ENCODE measurements around the gene VIPR2.

Gene VIPR2

GRCh38 chr7:159026271-159027055, 118.2 kb downstream of the VIPR2 start:
- DNase-seq (ENCODE audit: low read depth): no peak

- no peak for DNase-seq (ENCODE audit: low read depth)
Measured at GRCh38 chr7:159025161-159025779, 119.4 kb downstream of the VIPR2 start.

DNA sequence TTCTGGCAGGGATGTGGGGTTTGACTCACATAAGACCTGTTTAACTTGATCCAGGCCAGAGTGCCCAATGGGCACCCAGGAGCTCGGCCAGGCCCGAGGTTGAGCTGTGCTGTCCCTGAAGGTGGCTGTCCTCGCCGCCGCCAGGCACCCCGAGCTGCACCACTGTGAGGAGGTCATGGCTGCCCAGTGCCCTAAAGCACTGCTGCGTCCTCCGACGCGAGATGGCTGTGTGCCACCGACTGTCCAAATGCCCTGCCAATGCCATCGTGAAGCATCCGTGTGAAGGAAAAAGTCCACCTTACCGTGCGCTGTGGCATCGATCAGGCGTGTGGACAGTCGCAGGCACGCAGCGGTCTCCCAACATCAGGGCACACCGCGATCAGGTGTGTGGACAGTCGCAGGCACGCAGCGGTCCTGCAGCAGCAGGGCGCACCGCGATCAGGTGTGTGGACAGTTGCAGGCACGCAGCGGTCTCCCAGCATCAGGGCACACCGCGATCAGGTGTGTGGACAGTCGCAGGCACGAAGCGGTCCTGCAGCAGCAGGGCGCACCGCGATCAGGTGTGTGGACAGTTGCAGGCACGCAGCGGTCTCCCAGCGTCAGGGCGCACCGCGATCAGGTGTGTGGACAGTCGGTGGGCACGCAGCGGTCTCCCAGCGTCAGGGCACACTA, 120.3 kb downstream of the VIPR2 start:
- no peak for DNase-seq (ENCODE audit: low read depth)

GRCh38 chr7:159023746-159024145, 120.9 kb downstream of the VIPR2 start:
- no peak for DNase-seq (ENCODE audit: low read depth)

DNA sequence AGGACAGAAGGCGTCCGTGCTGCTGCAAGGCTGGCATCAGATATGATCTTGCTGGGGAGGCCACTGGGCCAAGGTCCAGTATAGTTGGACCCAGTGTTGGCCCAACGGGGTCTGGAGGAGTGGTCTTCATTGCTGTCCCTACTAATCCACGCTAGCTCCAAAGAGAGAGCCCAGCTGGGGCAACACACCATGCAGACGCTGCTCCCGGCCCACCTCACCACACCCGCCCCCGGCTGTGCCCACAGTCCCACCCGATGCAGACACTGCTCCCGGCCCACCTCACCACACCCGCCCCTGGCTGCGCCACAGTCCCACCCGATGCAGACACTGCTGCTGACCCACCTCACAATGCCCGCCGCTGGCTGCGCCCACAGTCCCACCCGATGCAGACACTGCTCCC, 121.5 kb downstream of the VIPR2 start:
- DNase-seq (ENCODE audit: low read depth): no peak

DNA sequence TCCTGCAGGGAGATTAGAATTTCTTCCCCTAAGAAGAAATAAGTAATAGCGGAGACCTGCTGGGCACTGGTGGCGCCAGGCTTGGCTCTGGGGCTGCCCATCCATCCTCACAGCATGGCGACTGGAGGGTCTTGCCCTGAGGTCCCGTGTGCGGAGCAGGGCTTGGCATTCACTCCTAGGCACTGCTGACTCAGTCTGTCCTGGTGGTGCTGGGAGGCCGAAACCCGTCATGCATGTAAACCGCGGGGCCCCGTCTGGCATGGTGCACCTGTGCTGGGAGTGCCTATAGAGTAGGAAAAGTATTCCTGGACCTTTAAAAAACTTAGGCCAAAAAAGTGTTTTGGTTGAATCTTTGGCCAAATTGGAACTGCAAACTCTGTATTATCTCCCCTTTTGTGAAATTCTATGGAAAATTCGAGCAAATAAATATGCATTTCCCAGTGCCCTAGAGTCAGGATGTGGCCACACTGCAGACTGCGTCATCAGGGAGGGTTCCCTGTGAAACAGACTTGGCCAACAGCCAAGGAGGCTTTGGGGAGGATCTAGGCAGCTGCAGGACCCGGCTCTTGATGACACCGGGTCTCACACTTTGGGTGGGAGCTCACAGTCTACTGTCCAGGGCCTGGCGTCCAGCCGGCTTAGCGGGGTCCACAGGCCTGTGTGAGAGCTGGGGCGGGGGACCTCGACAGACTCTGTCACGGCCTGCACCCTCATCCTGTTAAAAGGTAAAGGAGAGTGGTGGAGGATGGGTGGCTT, 122.3 kb downstream of the VIPR2 start:
- DNase-seq (ENCODE audit: low read depth): no peak

- DNase-seq (ENCODE audit: low read depth): no peak
Measured at GRCh38 chr7:159020987-159021386, 123.7 kb downstream of the VIPR2 start.

- DNase-seq (ENCODE audit: low read depth): no peak
Measured at GRCh38 chr7:159019111-159019510, 125.6 kb downstream of the VIPR2 start.

- no peak for DNase-seq (ENCODE audit: low read depth)
Measured at GRCh38 chr7:159017741-159018140, 126.9 kb downstream of the VIPR2 start.

DNA sequence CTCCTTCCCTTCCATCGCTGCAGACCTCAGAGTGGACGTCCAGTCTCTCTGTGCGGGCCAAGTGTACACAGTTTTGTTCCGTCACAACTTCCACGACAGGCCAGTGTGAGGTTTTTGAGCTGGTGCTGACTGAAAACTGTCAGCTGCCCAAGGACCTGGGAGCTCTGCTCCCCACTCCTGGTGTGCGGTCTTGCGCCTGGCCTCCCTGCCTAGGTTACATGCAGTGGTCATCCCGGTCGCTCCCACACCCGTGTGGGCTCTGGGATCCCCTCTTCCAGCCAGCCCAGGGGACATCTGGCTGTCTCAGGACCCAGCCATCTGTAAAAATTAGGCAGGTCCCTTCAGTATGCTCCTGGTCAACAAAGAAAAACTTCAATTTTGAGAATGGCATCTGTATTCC, 127.5 kb downstream of the VIPR2 start:
- DNase-seq (ENCODE audit: low read depth): no peak

- no peak for DNase-seq (ENCODE audit: low read depth)
Measured at GRCh38 chr7:159016591-159016990, 128.1 kb downstream of the VIPR2 start.

DNA sequence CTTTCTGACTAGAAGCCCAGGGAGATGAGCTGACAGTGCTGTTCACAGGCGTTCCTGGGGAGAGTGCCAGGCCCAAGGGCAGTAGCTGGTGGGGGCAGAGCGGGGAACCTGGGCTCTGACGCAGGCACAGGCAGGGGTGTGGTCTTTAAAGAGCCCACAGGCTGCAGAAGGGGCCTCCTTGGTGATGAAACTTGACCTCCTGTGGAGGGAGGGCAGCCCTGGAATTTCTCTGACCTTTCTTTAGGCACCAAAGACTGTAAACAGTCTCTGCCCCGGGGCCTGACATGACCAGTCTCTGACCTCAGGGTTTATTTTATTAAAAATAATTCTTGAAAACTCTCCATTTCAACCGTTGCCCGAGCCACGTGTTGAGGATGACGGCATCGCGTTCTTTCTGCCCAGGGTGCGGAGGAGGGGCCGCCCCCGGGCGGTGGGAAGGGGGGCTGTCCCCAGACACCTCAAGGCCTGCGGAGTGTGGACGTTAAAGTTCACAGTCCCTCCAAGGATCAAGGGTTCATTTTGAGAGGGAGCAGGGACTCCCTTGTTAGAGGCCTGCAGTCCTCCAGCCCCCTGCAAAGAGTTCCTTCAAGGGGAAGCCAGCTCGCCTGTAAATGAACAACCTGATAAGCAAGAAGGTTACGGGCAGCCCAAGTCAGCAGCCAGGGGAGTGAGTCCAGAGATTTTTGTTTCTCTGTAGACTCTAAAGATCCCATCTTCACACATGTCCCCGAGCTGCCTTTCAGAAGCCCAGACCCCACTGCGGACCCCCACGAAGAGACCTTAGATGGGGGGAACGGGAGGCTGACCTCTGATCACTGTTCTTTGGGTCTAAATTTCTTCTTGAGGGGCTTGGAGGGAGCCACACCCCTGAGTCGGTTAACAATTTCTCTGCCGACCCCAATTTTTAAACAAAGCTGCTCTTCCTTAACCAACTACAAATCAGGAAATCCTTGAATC, 128.9 kb downstream of the VIPR2 start:
- DNase-seq (ENCODE audit: low read depth): no peak

DNA sequence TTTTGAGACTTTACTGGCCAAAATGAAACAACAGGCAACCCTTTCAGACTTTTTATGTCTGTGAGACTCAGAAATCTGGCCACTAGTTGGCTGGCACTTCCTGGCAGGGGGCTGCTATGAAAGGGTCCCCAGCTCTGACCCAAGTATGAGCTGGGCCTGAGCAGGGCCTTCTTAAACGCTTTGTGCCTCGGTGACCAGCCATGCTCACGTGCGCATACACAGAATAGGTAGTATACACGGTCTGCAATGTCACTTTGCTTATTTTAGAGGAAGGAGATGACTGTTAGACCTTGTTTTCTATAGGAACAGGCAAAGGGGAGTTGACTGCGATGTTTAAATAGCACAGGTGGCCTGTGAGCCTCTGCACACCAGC, 129.6 kb downstream of the VIPR2 start:
- DNase-seq (ENCODE audit: low read depth): no peak

- no peak for DNase-seq (ENCODE audit: low read depth)
Measured at GRCh38 chr7:159014297-159015062, 130.2 kb downstream of the VIPR2 start.

- no peak for DNase-seq (ENCODE audit: low read depth)
Measured at GRCh38 chr7:159013825-159014289, 130.8 kb downstream of the VIPR2 start.

DNA sequence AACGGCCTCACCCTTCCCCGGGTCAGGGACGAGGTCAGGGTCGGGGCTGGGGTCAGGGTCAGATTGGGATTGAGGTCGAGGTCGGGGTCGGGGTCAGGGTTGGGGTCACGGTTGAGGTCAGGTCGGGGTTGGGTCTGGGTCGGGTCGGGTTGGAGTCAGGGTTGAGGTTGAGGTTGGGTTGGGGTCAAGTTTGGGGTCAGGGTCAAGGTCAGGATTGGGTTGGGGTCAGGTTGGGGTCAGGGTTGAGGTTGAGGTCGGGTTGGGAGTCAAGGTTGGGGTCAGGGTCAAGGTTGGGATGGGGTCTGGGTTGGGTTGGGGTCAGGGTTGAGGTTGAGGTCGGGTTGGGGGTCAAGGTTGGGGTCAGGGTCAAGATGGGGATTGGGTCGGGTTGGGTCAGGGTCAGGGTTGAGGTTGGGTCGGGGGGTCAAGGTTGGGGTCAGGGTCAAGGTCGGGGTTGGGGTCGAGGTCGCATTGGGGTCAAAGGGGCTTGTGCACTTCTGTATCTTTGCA, 131.4 kb downstream of the VIPR2 start:
- DNase-seq (ENCODE audit: low read depth): no peak

DNA sequence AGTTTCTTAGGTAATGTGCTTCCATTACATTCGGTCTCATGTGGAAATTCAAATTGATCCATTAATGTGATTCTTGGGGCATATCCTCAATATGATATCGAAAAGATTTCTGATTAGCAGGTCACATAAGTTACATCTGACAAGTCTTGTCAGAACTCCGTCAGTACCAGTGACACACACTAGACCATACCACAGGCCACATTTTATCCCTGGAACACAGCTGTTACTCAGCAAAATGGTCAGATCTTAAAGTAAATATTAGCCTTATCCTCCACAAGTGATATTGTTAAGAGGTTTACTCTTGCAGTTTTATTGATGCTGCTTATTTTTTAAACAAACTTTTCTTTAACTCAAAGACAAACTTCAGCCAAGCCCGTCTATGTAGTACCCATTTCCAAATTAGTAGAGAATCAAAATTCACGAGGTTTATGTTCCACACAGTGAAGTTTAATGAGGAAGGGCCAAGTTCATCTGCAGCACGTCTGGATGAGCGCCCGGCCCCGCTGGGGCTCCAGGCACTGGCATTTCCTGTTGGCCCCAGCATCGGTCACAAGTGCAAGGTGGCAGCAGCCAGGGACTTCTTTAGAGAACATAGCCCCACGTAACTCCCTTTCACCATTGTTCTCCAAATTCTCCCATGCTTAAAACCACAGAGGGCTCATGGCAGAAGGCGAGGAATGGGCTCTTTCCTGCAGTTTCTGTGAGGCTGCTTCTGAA, 132.2 kb downstream of the VIPR2 start:
- DNase-seq (ENCODE audit: low read depth): no peak

- DNase-seq (ENCODE audit: low read depth): no peak
Measured at GRCh38 chr7:159011722-159012022, 133.0 kb downstream of the VIPR2 start.

- DNase-seq (ENCODE audit: low read depth): no peak
Measured at GRCh38 chr7:159010937-159011721, 133.5 kb downstream of the VIPR2 start.

Data from activated gamma-delta T cell treated with anti-CD3 and anti-CD28 coated beads, Interleukin-2, amount 50 U/mL, for 16 hours (primary cell).